K562 (cell line): ENCODE data around the gene PTPN7. TPM values are rescaled to one million over a fixed set of nuclear protein-coding genes. Genes with fewer than 3 reads are reported as not detected.

ENCODE experiments used
- ADNP ChIP-seq: fragments of 200-800 bp; sonication (Bioruptor generic); IDR thresholded peaks from 2 replicates; pipeline ENCODE4 v1.6.1; 2016; ENCODE audit warnings: missing genetic modification characterization, missing compliant biosample characterization
- CBFA2T2 ChIP-seq: fragments of 450-650 bp; conservative IDR thresholded peaks from 2 replicates; pipeline ENCODE4 v1.6.1; 2017; ENCODE audit warnings: mild to moderate bottlenecking
- ELF1 ChIP-seq: fragments of 200-800 bp; sonication (Bioruptor generic); IDR thresholded peaks from 2 replicates; pipeline ENCODE4 v1.6.1; 2016; ENCODE audit warnings: missing genetic modification characterization, missing compliant biosample characterization
- GATA2 ChIP-seq: sonication (generic); formaldehyde crosslinking; IDR thresholded peaks from 2 replicates; pipeline ENCODE4 v1.4.0; 2020; ENCODE audit warnings: mild to moderate bottlenecking, missing genetic modification reagents
- GTF2A2 ChIP-seq: IDR thresholded peaks from 2 replicates; pipeline ENCODE4 v1.6.1; 2016; ENCODE audit warnings: mild to moderate bottlenecking, missing genetic modification characterization, missing compliant biosample characterization
- HLTF ChIP-seq: fragments of 450-650 bp; IDR thresholded peaks from 2 replicates; pipeline ENCODE4 v1.6.1; 2016
- KLF1 ChIP-seq: fragments of 450-650 bp; IDR thresholded peaks from 2 replicates; pipeline ENCODE4 v1.6.1; 2016; ENCODE audit warnings: missing genetic modification characterization, missing compliant biosample characterization
- LEF1 ChIP-seq: fragments of 450-650 bp; IDR thresholded peaks from 2 replicates; pipeline ENCODE4 v1.6.1; 2016; ENCODE audit warnings: mild to moderate bottlenecking
- MBD2 ChIP-seq: sonication (generic); IDR thresholded peaks from 2 replicates; pipeline ENCODE4 v1.6.1; 2016; ENCODE audit warnings: low read depth, borderline replicate concordance
- MYBL2 ChIP-seq, 2 experiments: fragments of 450-650 bp in 1 of 2; sonication (generic) in 1 of 2; formaldehyde crosslinking in 1 of 2; IDR thresholded peaks; 2 replicates each; pipeline versions ENCODE4 v1.6.1 to v1.8.1; 2017 to 2022; ENCODE audit warnings: borderline replicate concordance in 1 of 2, inconsistent platforms in 1 of 2, low read depth in 1 of 2, mild to moderate bottlenecking in 1 of 2, missing genetic modification reagents in 1 of 2, moderate library complexity in 1 of 2
- NFYB ChIP-seq: IDR thresholded peaks from 2 replicates; pipeline ENCODE4 v1.6.1; 2011; ENCODE audit warnings: mild to moderate bottlenecking, moderate library complexity; ENCODE audit not compliant: insufficient read length; ENCODE audit errors: extremely low read depth
- NONO ChIP-seq, 2 experiments: fragments of 200-400 bp in 1 of 2; fragments of 450-650 bp in 1 of 2; formaldehyde crosslinking in 1 of 2; IDR thresholded peaks; 2 replicates each; pipeline ENCODE4 v1.6.1; 2017; ENCODE audit warnings: low read depth in 2 of 2, mild to moderate bottlenecking in 2 of 2, moderate library complexity in 2 of 2, low read length in 1 of 2
- SETDB1 ChIP-seq: IDR thresholded peaks from one replicate; pipeline ENCODE4 v1.6.1; 2012; ENCODE audit warnings: low read length, control low read depth, inconsistent platforms
- SMAD4 ChIP-seq: fragments of 250-450 bp; sonication (Bioruptor Pico); conservative IDR thresholded peaks from 2 replicates; pipeline ENCODE4 v1.8.0; 2021; ENCODE audit warnings: inconsistent platforms, mild to moderate bottlenecking, moderate library complexity
- STAG1 ChIP-seq: sonication (generic); formaldehyde crosslinking; IDR thresholded peaks from 2 replicates; pipeline ENCODE4 v1.5.0; 2020; ENCODE audit warnings: missing genetic modification reagents, borderline replicate concordance
- TCF7 ChIP-seq: sonication (generic); IDR thresholded peaks from 2 replicates; pipeline ENCODE4 v1.6.1; 2016; ENCODE audit warnings: antibody characterized with exemption, borderline replicate concordance
- WHSC1 ChIP-seq: IDR thresholded peaks from one replicate; pipeline ENCODE4 v1.6.1; 2012; ENCODE audit warnings: low read length, control low read depth, inconsistent platforms
- ZC3H4 ChIP-seq: sonication (generic); formaldehyde crosslinking; IDR thresholded peaks from 2 replicates; pipeline ENCODE4 v1.9.0; 2021; ENCODE audit warnings: missing genetic modification reagents, borderline replicate concordance
- ZFPM2 ChIP-seq: fragments of 250-450 bp; sonication (Bioruptor Pico); IDR thresholded peaks from 2 replicates; pipeline ENCODE4 v1.5.1; 2022; ENCODE audit warnings: mild to moderate bottlenecking
- ZNF586 ChIP-seq: fragments of 450-650 bp; formaldehyde crosslinking; conservative IDR thresholded peaks from 2 replicates; pipeline ENCODE4 v1.4.0; 2020; ENCODE audit warnings: mild to moderate bottlenecking, moderate library complexity
- polyA plus RNA-seq, 8 experiments: library from polyadenylated mRNA; depleted of rRNA in 4 of 8; stranded (reverse) in 5 of 8; unstranded in 3 of 8; fragments of >200 nt; fragmentation: Nextera tagmentation in 2 of 8; fragmentation: Illumina TruSeq in 1 of 8; extraction: Ambion mirVana in 2 of 8; extraction: Trizol in 1 of 8; gene quantifications; 2 replicates each; pipeline versions ENCODE4 v1.2.1 to v1.2.3, GENCODE V29; 2011 to 2014; ENCODE audit warnings: inconsistent platforms in 1 of 8, missing spikeins in 1 of 8
- total RNA-seq, 7 experiments: library from RNA; depleted of rRNA in 6 of 7; stranded (reverse); fragments of >200 nt in 6 of 7; fragmentation: Illumina TruSeq in 2 of 7; extraction: Trizol in 2 of 7; gene quantifications; 2 replicates each; pipeline versions ENCODE4 v1.2.1 to v1.2.3, GENCODE V29; 2011 to 2021; ENCODE audit warnings: low replicate concordance in 1 of 7
- TF ChIP-seq, protein P1 (sequence below): fragments of 450-650 bp; IDR thresholded peaks from 2 replicates; pipeline ENCODE4 v1.6.1; 2016; ENCODE audit warnings: low read depth, mild to moderate bottlenecking, moderate library complexity
- TF ChIP-seq, protein P2 (sequence below): sonication (generic); formaldehyde crosslinking; IDR thresholded peaks from 2 replicates; pipeline ENCODE4 v1.8.0; 2022; ENCODE audit warnings: mild to moderate bottlenecking, missing genetic modification reagents

The PTPN7 gene
- total and polyA plus RNA-seq, 9 of the 15 experiments (the other 6 are each of a cell fraction or from before 2014, with no cell fraction given), result 18.7 to 144 (median 120) TPM

DNA sequence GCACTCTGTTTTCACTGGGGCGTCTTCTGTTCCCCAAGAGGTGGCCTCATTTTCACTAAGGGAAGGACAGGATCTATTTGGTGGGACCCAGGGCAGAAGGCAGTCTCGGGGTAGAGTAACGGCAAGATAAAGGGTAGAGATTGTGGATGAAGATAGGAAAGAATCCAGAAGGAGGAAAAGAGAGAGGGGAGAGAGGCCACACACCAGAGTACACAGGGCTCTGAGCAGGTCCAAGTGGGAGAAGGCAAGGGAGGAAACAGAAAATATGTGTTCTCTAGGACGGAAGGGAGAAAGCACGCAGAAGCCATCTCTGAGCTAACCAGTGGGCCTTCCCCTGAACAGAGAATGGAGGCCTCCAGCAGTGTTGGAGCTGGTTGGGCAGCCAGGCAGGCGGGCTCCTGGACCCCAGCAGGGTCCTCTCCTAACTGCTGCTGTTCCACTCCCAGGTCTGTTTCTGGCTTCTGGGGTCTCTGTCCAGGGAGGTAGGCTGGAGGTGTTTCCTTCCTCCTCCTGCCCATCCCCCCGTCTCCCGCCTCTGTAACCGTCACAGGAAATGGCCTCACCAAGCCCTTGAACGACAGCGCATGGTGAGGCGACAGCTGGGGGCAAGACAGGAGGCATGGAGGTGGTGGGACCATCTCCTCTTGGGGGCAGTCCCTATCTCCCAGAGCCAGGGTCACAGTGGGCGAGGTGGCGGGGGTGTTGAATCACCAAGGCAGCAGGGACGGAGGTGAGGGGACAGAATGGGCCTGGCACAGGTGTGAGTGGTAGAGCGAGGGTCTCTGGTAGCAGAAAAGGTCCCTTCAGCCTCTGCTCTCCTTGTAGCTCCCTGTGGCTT is 649 bp downstream of the PTPN7 start (continued):
- TF ChIP-seq TCF7 (no peak; the same call in 1 of the 2 replicates), STAG1 (no peak), ELF1 (no peak), ZFPM2 (CRISPR knock-in tag) (no peak), NONO (IDR thresholded peaks at IDR 0.05; ENCODE audit: low read depth in 2 of 2, low read length in 1 of 2) (peak in 1 of 2 experiments; percentile 63; a peak in 2 of 4 replicates), MBD2 (peak; percentile 64; the same call in 1 of the 2 replicates), MYBL2 (IDR thresholded peaks at IDR 0.05; ENCODE audit: low read depth) (no peak), MYBL2 (CRISPR knock-in tag; IDR thresholded peaks at IDR 0.05; ENCODE audit: borderline replicate concordance) (no peak), KLF1 (tag) (no peak), ADNP (tag) (no peak), HLTF (no peak; the same call in 1 of the 2 replicates), GTF2A2 (peak; percentile 45; the same call in 1 of the 2 replicates), ZNF586 (CRISPR knock-in tag) (peak; percentile 27; the same call in 1 of the 2 replicates), WHSC1 (no peak), SETDB1 (no peak), GATA2 (CRISPR knock-in tag) (peak; percentile 73), SMAD4 (CRISPR knock-in tag) (peak; percentile 6; the same call in 1 of the 2 replicates), LEF1 (peak; percentile 58; the same call in 1 of the 2 replicates), CBFA2T2 (no peak), ZC3H4 (CRISPR knock-in tag) (no peak), NFYB (no peak)
- TF ChIP-seq, protein P1, sequence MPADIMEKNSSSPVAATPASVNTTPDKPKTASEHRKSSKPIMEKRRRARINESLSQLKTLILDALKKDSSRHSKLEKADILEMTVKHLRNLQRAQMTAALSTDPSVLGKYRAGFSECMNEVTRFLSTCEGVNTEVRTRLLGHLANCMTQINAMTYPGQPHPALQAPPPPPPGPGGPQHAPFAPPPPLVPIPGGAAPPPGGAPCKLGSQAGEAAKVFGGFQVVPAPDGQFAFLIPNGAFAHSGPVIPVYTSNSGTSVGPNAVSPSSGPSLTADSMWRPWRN, result no peak
- TF ChIP-seq, protein P2, sequence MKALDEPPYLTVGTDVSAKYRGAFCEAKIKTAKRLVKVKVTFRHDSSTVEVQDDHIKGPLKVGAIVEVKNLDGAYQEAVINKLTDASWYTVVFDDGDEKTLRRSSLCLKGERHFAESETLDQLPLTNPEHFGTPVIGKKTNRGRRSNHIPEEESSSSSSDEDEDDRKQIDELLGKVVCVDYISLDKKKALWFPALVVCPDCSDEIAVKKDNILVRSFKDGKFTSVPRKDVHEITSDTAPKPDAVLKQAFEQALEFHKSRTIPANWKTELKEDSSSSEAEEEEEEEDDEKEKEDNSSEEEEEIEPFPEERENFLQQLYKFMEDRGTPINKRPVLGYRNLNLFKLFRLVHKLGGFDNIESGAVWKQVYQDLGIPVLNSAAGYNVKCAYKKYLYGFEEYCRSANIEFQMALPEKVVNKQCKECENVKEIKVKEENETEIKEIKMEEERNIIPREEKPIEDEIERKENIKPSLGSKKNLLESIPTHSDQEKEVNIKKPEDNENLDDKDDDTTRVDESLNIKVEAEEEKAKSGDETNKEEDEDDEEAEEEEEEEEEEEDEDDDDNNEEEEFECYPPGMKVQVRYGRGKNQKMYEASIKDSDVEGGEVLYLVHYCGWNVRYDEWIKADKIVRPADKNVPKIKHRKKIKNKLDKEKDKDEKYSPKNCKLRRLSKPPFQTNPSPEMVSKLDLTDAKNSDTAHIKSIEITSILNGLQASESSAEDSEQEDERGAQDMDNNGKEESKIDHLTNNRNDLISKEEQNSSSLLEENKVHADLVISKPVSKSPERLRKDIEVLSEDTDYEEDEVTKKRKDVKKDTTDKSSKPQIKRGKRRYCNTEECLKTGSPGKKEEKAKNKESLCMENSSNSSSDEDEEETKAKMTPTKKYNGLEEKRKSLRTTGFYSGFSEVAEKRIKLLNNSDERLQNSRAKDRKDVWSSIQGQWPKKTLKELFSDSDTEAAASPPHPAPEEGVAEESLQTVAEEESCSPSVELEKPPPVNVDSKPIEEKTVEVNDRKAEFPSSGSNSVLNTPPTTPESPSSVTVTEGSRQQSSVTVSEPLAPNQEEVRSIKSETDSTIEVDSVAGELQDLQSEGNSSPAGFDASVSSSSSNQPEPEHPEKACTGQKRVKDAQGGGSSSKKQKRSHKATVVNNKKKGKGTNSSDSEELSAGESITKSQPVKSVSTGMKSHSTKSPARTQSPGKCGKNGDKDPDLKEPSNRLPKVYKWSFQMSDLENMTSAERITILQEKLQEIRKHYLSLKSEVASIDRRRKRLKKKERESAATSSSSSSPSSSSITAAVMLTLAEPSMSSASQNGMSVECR (CRISPR knock-in tag), result peak; percentile 71
